NCI-H1436 (cell line): Measurements from ENCODE around the gene MYH11.
A peak's percentile ranks its signal among the peaks of the same experiment; 100 is the strongest.

ENCODE experiments used
- DNase-seq: peaks from one replicate; lab custom pipeline; 2025; lab: John Stamatoyannopoulos, UW

The MYH11 gene

DNA sequence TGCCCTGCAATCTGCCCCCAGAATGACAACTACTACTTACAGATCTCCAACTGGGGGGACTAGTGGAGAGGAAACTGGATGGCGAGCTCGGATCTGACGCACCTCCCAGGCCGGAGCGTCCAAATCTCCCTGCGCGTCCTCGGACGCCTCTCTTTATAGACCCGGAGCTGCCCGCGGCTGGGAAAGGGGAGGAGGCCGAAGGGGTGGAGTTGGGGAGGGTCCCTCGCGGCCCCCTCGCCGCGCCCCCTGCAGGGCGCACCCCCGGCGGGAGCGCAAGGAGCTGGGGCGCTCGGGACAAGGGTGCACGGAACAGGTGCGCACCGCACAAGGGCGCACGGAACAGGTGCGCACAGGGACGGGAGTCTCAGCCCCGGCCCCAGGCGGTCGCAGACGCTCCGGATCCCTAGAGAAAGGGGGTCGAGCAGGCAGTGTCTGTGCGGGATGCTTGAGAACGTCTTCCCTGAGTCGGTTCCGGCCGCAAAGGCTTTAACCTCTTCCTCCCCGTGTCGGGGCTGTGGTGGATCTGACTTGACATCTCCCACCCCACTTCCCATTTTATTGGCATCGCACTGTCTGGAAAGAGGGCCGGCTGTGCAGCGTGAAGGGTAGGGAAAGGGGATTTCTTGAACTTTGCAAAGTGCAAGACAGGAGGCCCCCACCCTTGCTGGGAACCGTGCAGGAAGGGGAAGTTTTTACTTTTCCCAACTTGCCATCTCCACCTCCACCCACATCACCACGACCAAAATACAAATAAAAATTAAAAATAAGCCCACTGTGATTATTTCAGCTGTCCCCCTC lies at the start of gene MYH11:
TSS of gene MYH11 (minus strand) at position 128 of the 798 bp plus-strand sequence. CDS start 18,776 bp downstream, outside the sequence.
- DNase-seq = no peak

DNA sequence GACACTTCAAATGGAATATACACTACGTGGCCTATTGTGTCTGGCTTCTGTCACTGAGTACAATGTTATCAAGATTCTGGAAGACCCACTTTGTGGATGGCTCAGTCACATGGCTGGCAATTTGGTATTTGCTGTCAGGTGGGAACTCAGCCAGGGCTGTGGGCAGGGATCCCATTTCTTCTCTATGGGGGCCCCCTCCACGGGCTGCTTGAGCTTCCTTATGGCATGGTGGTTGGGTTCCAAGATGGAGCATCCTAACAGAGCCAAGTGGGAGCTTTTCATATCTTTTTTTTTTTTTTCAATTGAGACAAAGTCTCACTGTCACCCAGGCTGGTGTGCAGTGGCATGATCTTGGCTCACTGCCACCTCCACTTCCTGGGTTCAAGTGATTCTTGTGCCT lies 49.6 kb upstream of the MYH11 start:
- DNase-seq = no peak

DNA sequence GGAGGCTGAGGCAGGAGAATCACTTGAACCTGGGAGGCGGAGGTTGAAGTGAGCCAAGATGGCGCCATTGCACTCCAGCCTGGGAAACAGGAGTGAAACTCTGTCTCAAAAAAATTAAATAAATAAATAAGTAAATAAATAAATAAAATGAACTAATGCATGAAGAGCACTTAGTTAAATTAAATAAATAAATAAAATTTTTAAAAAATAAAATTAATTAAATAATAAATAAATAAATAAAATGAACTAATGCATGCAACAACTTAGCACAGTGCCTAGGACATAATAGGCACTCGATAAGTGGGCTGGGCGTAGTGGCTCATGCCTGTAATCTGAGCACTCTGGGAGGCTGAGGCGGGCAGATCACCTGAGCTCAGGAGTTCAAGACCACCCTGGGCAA lies 47.1 kb upstream of the MYH11 start:
- no peak for DNase-seq

DNA sequence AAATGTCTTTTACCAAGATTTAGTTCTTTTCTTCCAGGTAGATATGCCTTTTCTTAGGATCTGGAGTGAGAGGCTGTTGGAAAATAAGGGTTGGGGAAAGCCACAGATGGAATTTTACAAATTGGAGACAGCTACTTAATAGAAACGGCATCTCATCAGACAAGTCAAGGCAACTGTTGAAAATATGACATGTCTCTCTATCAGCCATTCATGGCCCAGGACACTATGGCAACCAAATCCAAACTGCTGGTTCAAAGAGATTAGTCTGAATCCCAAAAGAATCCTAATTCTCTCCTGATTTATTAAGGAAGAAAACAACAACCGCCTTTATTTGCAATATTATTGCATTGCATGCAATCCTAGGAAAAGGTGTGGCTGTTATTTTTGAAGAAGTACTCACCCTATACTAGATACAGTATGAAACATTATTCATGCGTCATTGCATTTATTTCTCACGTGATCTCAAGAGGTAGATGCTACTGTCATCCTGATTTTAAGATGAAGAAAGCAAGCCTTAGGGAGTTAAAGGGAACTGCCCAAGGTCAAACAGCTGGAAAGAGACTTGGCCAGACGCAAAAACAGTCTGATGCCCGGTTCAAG lies 44.2 kb upstream of the MYH11 start:
- no peak for DNase-seq

DNA sequence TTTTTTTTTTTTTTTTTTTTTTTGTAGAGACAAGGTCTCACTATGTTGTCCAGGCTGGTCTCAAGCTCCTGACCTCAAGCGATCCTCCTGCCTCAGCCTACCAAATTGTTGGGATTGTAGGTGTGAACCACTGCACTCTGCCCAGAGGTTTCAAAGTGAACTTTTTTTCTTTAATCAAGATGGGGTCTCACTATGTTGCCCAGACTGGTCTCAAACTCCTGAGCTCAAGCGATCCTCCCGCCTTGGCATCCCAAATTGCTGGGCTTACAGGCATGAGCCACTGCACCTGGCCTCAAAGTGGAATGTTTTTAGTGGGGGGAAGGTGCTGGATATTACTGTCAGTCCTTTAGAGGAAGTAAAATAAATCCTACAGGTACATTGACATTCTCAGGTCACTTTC lies 43.5 kb upstream of the MYH11 start:
- no peak for DNase-seq

DNA sequence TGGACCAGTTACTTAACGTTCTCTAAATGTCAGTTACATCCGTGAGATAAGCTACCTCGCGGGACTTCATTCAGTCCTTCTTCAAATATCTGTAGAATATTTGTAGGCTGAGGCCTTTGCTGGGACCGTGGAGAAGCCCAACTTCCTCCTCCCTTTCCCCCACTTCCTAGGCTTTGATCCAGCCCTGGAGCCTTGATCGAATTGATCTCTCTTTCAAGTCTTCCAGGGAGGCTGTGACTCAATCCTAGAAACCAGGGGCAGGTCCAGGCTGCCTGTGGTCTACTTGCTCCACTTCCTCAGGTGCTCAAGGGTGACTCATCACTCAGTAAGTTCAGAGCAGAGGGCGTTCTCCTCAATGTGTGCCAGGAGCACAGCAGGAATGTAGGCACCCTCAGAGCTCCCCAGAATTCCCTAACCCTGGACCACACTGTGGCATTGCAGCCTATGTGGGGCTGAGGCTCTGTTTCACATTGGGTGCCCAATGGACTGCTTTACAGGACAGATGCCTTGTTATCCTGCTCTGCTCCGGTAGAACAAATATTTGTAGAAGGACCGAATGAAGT lies 42.8 kb upstream of the MYH11 start:
- DNase-seq = no peak

DNA sequence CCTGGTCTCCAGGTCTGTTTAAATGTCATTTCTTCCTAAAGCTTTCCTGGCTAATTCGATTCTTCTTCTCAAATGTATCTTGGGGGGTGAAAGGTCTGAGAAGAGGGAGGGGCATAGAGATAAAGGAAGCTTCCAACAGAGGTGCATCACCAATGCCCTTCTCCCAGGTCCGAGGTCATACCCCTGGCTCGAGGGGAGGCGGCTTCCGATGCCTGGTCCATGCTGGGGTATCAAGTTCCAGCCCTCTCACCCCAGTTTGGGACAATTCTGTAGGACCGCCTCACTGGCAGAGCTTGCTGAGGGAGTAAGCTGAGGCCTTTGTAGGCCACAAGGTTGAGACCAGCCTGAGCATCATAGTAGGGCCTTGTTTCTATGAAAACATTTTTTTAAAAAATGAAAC lies 41.8 kb upstream of the MYH11 start:
- DNase-seq = no peak

DNA sequence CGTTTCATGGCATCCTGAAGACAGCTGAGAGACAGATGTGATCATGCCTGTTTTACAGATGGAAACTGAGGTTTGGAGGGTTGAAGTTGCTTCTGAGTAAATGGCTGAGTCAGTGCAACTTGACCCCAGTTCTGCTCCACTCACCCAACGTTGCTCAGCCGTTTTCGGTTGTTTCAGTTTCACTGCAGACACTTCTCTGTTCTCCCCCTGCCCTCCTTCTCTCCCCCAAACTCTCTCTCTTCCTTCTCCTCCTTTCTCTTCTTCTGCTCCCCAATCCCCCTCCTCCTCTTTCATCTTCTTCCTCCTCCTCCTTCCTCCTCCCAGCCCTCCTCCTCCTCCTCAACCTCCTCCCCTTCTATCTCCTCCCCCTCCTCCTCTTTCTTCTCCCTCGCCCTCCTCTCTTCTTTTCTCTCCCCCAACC lies 41.0 kb upstream of the MYH11 start:
- no peak for DNase-seq

DNA sequence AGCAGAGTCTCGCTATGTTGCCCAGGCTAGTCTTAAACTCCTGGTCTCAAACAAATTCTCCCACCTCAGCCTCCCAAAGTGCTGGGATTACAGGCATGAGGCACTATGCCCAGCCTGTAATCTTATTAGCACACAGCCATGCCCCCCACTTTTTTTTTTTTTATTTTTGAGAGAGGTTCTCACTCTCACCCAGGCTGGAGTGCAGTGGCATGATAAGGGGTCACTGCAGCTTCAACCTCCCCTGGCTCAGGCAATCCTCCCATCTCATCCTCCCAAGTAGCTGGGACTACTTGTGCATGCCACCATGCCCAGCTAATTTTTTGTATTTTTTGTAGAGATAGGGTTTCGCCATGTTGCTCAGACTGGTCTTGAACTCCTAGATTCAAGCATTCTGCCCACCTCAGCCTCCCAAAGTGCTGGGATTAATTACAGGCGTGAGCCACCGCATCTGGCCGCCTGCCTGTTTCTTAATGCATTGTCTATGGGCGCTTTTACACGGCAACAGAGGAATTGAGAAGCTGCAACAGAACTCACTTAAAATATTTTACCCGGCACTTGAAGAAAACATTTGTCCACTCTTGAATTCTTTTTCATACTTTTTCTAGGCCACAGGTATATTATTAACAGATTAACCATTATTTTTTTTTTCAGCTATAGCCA lies 40.4 kb upstream of the MYH11 start:
- DNase-seq = no peak

DNA sequence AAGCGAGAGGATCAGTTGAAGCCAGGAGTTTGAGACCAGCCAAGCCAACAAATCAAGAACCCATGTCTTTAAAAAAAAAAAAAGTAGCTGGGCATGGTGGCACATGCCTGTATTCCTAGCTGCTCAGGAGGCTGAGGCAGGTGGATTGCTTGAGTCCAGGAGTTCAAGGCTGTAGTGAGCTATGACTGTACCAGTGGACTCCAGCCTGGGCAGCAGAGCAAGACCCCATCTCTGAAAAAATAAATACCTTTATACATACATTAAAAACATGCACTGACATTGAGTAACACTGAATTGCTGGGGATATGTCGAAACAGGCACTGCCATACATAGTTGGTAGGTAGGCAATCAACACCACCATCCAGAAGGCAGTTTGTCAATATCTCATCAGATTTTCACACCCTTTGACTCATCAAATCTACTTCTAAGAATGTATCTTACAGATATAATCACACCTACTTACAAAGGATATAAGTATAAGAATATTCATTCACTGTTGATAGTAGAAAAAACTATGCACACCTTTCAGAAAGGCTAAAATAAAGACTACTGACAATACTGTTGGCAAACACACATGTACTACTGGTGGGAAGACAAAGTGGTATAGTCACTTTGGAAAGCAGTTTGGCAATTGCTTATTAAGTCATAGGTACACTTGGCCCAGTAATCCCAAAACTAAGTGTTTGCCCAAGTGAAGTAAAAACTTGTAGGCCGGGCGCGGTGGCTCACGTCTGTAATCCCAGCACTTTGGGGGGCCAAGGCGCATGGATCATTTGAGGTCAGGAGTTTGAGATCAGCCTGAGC lies 37.9 kb upstream of the MYH11 start:
- no peak for DNase-seq

DNA sequence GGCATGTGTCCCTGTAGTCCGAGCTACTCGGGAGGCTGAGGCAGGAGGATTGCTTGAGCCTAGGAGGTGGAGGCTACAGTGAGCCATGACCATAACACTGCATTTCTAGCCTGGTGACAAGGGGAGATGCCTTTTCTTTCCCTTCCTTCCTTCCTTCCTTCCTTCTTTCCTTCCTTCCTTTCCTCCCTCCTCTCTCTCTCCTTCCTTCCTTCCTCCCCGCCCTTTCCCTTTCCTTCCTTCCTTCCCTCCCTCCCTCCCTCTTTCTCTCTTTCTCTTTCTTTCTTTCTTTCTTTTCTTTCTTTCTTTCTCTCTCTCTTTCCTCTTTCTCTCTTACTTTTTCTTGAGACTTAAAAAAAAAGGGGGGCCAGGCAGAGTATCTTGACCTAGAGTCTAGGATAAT lies 34.7 kb upstream of the MYH11 start:
- no peak for DNase-seq

DNA sequence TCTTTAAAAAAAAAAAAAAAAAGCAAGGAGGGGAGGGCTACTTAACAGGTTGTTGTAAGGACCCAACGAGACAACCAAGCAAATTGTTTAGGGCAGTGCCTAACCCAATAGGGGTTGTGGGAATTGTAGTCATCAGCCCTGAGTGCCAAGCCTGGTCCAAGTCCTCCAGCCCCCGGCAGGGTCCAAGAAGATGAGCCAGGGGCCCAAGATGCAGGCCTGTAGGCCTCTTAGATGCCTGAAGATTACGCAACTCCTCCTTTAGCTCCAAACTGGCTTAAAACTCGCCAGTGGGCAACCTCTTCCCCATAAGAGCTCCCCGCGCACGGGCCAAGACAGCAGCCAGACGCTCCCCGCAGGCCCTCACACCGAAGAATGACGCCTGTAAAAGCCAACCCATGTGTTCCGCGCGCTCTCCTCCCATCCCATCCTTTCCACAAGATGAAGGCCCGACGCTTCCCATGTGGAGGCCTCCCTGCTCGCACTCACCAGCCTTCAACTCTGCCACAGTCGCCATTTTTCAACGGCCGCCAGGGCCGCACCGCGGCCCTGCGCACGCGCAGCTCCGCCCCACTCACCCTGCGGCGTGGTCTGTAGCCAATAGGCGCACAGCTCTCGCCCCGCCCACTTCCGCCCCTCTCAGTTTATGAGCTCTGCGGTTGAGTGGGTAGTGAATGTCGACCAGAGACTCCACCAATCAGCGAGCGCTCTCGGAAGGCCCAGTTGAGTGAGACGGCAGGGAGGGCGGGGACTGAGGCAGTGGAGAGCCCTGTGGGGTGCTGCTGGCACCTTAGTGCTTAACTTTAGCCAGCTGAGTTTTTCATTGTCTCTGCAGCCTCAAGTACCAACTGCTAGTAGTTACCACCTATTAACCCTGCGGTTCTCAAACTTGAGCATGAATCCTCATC lies 31.5 kb upstream of the MYH11 start, which contains the start of gene CEP20:
TSS of gene CEP20 (minus strand) at position 532 of the 905 bp plus-strand sequence. CDS start at position 514, 18 bp downstream.
- DNase-seq = peak; percentile 99

DNA sequence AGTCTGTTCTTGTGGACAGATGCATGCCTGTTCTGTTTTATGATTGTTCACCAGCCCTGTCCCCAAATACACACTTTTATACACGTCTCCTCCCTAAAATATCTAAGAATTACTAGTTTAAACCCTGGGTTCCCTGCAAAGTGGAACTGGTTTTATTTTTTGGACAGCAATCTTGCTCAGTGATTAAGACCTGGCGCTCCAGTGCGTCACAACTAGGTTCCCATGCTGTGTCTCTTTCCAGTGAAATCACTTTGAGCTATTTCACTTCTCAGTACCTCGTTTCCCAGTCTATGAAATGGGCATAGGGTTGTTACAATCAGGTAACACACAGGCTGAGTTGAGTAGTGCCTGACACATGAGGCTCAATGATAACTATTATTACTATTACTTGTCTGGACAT lies 30.5 kb upstream of the MYH11 start:
- no peak for DNase-seq

DNA sequence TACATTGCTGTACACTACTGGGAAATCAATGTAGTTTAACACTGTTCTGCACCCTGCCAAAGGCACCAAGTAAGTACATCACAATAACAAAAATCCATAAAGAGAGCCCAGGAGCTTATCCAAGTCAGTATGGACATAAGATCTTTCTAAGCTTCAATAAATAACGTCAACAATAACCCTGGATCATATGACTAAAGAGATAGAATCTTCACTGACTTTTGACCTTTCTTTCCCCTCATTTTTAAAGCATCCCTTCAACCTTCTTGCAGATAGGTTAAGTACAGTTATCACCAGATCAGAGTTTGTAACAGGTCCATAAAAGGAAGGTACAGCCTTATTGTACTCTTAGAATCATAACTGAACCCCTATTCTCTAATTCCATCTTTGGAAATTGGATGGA lies 29.2 kb upstream of the MYH11 start:
- no peak for DNase-seq

DNA sequence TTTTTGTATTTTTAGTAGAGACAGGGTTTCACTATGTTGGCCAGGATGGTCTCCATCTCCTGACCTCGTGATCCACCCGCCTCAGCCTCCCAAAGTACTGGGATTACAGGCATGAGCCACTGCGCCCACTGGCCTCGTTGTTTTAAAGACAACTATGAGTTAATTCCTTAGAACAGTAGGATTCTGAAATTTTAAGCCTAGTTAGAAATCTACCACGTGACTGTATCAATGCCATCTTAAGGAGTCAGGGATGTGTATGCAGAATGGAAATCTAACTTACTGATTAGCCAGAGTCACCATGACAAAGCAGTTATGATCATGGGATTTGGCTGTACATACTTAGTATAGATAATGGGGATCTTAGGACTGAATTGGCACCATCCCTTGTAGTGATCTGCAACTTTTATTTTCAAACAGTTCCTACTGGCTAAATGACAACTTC lies 28.8 kb upstream of the MYH11 start:
- no peak for DNase-seq

DNA sequence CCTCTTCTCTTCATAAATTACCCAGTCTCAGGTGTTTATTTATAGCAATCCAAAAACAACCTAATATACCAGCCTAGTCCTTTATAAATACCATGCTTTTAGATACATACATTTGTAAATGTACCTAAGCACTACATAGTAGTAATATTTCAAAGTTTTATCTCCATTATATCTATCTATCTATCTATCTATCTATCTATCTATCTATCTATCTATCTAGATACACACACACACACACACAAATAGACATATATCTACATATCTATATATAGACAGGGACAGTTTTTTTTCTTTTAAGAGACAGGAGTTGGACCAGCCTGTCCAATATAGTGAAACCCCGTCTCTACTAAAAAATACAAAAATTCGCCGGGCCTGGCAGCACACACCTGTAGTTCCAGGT lies 25.7 kb upstream of the MYH11 start:
- DNase-seq = no peak

DNA sequence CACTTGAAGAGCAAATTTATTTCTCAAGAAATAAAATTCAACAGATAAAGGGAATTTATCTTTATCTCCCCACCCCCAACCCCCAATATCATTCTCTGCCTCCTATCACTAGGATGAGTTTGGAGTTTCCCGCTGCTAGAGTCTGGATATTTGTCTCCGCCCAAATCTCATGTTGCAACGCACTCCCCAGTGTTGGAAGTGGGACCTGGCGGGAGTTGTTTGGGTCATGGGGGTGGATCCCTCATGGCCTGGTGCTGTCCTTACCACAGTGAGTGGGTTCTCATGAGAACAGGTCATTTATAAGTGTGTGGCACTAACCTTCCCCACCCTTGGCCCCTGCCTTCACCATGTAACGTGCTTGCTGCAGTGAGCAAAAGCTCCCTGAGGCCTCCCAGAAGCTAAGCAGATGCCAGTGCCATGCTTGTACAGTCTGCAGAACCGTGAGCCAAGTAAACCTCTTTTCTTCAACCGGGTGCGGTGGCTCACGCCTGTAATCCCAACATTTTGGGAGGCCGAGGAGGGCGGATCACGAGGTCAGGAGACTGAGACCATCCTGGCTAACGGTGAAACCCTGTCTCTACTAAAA lies 25.1 kb upstream of the MYH11 start:
- no peak for DNase-seq

DNA sequence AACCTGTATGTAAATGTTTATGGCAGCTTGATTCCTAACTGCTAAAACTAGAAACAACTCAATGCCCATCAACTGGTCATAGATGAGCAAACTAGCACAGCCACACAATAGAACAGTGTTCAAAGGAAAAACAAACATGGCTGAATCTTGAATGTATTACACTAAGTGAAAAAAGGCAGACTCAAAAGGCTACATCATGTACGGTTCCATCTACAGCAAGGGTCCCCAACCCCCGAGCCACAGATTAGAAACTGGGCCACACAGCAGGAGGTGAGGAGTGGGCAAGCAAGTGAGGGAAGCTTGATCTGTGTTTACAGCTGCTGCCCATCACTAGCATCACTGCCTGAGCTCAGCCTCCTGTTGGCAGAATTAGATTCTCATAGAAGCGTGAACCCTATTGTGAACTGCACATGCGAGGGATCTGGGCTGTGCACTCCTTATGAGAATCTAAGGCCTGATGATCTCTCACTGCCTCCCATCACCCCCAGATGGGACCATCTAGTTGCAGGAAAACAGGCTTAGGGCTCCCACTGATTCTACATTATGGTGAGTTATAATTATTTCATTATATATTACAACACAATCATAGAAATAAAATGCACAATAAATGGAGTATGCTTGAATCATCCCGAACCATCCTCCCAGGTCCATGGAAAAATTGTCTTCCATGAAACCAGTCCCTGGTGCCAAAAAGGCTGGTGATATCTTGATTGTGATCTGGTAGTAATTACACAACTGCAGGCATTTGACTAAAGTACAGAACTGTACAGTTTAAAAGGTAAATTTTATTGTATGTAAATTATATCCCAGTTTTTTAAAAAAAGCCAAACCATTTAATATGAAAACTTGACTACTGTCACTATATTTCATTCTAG lies 23.8 kb upstream of the MYH11 start:
- no peak for DNase-seq

DNA sequence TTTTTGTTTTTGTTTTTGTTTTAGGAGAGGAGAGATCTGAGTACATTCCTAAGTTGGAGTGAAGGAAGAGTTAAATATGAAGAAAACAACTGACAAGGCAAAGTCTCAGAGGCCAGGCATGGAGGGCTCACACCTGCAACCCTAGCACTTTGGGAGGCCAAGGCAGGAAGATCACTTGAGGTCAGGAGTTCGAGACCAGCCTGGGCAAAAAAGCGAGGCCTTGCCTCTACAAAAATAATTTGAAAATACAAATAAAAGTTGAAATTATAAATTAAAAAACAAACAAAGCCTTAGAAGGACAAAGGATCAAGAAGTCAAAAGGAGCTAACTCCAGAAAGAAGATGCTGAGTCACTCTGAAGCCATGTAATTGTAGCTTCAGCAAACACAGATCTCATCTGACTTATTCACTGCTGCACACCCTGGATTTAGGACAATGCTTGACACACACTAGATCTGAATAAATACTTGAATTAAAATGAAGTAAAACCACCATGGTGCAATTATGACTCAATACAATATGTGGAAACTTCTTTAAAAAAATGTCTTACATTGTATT lies 22.5 kb upstream of the MYH11 start:
- no peak for DNase-seq
